DMS79 (cell line): ENCODE measurements around the gene NR2F1-AS1.

Experiments
- DNase-seq: peaks from one replicate; lab custom pipeline; 2025; lab: John Stamatoyannopoulos, UW

NR2F1-AS1 gene

DNA sequence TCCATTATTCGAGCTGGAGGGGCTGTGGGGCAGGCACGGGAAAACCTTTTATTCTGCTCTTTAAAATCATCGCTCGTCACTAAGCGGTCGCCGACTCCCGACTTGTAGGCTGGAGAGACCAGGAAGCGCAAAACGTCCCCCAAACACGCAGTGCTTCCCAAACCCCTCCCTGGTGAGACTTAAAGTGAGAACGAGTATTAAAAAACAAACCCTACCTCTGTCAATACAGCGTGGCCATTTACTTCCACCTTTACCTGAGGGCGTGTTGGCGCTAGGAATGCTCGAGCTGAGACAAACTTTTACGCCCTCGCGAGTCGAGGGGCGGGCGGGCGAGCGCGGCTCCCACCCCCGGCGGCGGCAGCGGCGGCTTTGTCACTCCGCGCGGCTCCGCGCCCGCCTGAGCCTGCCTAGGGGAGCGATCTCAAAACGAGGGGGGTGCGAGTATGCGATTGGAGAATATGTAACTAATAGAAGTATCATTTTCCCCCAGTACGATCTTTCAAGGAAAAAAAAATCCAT, at the start of gene NR2F1-AS1:
NR2F1-AS1 (minus strand) TSS at position 293 of the 519 bp plus-strand sequence.
- no peak for DNase-seq

DNA sequence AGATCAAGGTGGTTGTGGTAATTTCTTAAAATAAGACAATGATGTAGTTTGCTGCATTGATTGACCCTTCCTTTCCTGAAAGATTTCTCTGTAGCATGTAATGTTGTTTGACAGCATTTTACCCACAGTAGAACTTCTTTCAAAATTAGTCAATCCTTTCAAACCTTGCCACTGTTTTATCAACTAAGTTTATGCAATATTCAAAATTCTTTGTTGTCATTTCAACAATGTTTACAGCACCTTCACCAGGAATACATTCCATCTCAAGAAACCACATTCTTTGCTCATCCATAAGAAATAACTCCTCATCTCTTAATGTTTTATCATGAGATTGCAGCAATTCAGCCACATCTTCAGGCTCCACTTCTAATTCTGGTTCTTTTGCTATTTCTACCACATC, 45.8 kb upstream of the NR2F1-AS1 start:
- no peak for DNase-seq

GRCh38 chr5:93623153-93623552, 42.1 kb upstream of the NR2F1-AS1 start:
- no peak for DNase-seq

- peak; percentile 68 for DNase-seq
Measured at GRCh38 chr5:93622240-93622885, 41.3 kb upstream of the NR2F1-AS1 start.

DNA sequence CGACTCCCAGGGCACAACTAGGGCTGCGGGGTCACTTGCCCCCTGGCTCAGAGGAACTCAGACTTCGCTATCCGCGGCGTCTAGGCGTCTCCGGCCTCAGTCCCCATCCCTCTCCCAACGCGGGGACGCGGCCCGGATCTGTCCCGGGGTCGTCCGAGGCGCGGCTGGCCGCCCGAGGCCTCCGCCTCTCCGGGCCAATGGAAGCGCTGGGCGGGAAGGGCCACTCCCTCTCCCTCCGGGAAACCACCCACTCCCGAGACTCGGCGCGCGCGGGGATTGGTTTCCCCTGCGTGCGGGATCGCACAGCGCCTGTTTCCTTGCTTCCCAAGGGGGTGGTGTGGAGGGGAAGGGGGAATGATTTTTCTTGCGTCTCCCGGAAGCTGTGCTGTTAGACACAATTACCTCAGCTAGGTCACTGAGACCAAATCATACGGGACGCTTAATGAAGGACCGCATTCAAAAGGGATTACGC, 40.3 kb upstream of the NR2F1-AS1 start:
- DNase-seq, result peak; percentile 86

GRCh38 chr5:93620487-93621326, 39.7 kb upstream of the NR2F1-AS1 start:
- DNase-seq, result peak; percentile 50

DNA sequence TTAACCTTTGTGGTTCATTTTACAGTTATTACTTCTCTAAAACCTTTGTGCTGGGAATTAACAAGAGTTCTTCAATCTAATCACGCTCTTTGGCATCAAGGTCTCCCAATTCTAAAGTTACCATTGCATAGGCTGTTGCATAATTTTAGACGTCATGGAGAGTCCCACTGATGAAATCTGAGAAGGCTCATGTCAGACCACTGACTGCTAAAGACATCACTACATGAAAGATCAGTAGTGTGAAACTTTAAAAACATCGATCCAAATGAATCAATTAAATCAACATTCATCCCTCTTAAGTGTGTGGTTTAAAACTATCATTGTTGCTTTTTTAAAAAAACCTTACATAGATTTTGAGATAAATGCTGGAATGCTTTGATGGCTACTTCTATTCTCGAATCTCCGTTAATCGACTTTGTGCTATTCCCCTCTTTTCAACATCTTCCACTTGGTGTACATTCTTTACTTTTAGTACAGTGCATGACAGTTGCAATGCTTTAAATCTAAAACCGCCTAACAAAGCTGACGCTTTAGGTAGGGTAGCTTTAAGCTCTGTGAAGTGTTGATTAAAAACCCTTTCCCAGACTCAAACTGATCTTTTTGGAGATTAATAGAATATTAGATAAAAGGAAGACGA, 35.6 kb upstream of the NR2F1-AS1 start:
- DNase-seq, result no peak

- DNase-seq, result no peak
Measured at GRCh38 chr5:93612855-93613243, 31.8 kb upstream of the NR2F1-AS1 start.

- no peak for DNase-seq
Measured at GRCh38 chr5:93611976-93612854, 31.2 kb upstream of the NR2F1-AS1 start.

DNA sequence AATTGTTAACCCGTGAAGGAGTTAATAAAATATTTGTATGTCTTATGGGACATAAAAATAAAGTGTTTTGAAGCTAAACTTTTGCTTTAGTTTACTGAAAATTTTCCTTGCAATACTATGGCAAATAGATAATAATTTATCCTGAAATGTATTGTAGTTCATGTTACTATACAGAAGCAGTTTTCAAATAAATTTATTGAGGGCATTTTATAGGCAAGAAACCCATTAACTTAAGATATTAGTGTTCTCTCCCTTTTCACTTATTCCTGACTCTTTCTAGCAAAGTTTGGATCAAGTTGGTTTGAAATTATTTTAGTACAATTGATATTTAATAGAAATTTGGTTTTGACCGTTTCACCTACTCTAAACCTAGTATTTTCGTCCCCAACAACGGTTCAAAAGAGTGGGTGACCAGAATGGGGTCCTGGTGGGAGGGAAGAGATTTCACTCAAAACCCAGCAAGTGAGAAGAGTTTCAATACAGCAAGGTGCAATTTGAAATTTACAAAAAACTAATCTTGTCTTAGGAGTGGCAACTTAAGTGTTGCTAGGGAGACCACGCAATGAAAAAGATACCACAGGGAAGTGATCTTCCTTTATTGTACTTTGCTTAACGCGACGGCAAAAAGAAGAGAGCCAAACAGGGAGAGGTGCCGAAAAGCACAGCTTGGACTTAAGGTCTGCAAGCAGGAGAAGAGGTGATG, 30.4 kb upstream of the NR2F1-AS1 start:
- no peak for DNase-seq

GRCh38 chr5:93610581-93611272, 29.7 kb upstream of the NR2F1-AS1 start:
- DNase-seq, result no peak

DNA sequence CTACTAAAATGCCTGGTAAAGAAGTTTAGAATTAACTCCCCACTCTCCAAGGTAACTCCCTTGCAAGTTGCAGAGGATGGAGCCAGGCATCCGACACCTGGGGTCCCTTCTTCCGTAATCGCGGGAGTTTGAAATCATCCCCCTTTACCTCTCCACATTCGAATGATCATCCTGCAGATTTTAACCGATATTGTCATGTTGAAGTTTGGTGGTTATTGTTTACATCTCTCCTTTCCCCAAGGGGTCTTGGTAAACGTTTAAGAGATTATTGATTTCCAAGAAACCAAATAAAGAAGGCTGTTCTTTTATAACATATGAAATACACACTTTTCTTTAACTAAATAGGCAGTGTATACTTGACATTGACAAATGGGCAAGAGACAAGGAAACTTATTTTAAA, 28.7 kb upstream of the NR2F1-AS1 start:
- DNase-seq, result no peak

GRCh38 chr5:93608855-93609254, 27.8 kb upstream of the NR2F1-AS1 start:
- no peak for DNase-seq

DNA sequence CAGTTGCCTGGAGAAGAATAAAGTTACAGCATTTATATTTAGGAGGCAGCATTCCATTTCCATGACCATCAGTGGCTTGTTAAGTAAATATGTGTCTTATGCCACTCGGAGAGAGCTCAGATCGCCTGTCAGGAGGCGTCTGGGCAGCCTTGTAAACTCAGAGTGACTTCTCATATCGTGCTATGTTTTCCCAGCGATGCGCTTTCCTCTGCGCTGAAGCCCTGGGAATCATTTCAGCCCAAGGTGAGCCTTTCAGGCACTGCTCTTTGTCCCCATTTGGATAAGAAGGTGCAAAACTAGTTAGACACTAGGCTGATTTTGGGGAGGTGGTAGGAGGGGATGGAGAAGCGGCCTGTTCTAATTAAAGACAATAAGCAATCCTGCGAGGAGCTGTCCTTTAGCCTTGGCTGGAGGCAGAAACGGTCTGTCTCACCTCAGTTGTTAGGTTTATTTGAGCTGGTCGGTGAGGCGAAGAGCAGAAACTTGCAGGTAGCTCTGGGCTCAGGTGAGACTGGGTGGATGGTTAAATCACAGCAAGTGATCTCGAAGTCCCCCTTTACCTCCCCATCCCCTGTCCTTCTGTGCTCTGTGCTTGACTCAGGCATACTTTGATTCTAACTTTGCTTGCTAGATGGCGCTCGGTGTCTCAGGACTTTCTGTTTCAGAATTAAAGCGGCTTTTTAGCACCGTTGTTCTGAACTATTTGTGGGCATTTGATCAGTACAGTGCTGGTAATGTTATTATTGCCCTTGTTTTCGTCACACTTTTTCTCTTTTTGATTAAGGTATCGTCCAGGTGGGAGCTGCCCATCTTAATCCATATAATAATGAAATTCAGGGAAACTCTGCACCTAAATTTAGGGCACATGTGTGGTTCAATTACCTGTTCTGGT, 26.6 kb upstream of the NR2F1-AS1 start:
- no peak for DNase-seq

DNA sequence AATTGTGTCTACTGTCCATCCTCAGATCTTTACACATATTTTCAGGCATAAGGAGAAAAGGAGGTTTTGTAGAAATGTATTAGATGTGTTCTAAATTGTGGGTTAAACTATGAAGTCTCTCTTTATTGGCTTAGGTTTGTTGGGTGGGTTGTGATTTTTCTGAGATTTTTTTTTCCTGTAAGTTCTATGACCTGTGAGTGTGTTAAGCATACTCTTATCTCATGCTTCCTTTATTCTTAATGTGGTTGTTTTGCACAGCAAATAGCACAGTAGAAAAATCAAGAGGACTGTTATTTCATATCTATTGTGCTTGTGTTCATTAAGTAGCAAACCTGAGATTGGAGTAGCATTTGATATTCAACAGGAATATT, 25.3 kb upstream of the NR2F1-AS1 start:
- DNase-seq, result no peak

- DNase-seq, result no peak
Measured at GRCh38 chr5:93604644-93605515, 23.9 kb upstream of the NR2F1-AS1 start.

DNA sequence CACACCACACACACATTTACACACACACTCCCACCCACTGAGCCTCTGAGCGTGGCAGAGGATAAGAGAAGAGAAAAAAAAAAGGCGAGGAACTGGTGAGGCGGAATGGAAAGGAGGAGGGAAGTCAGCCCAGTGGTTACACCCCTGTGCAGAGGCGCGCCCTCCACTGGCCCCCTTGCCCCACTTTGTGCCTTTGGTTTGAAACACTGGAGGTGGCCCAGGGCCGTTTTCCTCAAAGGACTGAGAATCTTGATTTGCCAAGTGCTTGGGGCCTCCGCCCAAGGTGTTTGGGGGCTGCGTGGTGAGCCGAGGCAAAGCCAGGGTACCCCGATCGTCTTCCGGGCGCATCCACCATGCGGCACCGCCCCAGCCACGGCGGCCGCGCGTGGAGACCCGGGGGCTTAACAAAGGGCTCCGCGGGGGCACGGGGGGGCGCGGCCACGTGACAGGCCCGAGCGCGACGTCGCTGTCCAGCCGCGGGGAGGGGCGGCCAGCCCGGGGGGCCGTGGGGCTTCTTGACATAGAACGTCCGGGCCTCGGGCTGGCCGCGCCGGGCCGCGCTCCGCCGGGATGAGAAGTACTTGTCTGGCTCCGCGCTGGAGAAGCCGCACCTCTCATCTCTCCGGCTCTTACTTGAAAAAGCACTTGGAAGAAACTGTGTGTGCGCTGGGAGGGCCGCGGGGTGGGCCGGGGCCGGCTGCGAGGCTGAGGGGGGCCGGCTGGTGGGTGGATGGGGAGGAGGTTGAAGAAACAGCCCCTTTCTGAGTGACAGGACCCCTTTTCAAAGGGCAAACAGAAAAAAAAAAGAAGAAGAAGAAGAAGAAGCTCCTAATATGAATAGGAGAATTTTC, 23.0 kb upstream of the NR2F1-AS1 start:
- DNase-seq, result no peak
